Middle frontal gyrus (tissue), 1 donor: ENCODE data around the gene LETM1.

Source experiments
- DNase-seq: peaks from one replicate; pipeline ENCODE4 v3.0.0-alpha.2; 2015; ENCODE audit warnings: low spot score; ENCODE audit errors: extremely low spot score

Gene LETM1

DNA sequence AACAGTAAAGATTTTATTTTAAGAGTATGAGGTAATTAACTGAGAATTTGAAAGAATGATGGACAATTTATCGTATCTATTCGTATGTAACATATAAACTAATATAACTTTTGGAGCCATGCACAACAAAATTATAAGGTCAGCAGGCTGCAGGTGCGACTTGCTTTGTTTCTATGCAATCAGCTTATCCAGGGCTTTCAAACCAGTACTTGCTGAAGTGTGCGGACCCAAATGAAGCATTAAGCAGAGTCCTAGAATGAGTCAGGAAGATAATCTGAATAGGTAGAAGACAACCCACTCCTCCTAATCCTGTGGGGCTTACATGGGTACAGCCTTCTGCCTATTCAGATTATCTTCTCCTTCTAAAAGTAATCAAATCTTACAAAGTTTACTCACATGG, 17.3 kb upstream of the LETM1 start:
- no peak for DNase-seq

DNA sequence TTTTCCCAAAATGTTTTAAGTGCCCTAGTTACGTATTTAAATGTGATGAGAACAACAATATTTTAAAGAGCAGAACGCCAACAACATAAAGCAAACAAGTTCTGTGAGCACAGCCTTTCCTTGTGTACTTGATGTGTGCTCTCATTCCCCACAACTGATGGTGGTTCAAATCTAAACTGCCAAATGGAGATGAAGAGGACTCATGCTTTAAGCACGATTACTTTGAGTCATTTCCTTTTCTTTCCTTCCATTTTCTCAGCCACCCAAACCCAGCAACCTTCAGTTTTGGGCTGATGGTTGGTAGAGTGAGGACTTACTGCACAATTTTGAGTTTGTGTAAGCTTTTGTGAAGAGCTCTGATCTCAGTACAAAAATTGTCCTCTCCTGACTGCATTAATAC, 16.9 kb upstream of the LETM1 start:
- no peak for DNase-seq

DNA sequence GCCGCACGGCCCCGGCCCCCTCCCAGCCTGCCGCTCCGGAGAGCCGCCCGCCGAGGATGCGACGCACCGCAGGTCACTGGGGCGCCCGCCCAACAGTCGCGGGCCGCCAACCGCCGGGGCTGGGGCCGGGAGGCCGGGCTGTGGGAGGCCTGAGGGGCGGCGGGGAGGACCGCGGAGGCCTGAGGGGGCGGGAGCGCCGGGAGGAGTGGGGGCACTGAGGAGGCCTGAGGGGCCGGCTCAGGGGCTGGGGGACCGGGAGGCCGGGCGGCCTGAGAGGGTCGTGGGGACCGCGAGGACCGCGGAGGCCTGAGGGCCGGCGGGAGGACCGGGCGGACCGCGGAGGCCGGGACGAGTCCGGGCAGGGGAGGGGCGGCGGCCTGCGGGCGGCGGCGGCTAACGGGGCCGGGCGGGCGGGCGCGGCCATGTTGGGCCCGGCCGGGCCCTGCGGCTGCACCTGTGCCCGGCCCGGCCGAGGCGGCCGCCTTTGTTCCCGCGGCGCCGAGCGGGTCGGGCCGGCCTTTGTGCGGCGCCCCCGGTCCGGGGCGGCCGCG, 15.6 kb upstream of the LETM1 start:
- DNase-seq: no peak

DNA sequence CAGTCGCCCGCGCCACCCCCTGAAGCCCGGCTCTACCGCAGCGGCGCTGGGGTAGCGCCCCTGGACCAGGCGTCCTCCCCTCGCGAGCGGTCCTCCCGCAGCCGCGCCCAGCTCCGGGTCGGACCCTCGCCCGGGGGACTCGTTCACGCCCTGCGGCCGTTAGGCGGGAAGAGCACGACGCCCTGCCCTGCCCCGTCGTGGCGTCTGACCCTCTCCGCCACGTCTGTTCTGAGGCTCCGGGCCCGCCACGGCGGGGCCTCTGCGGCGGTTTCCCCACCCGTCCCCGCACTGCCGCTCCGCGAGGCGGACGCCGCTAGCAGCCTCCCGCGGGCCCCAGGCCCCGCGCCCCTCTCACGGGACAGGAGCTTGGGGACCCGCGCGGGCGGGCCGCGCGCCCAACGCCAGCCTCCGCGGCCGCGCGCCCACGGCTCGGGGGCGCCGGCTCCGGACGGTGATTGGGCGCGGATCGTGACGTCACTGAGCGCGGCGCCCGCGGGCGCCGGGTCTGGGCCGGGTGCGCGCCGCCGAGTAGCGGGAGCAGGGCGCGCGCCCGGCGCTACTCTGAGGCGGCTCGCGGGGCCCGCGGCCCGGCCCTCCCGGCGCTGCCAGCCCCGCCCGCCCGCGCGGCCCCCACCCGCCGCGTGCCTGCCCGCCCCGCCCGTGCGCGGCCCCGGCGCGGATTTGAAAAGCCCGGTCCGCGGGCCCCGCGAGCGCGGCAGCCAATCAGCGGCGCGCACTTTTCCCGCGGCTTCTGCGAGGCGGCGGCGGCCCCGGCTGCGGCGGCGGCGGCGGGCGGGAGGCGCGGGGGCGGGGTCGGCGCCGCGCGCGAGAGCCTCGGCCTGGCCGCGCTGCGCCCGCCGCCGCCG, 14.9 kb upstream of the LETM1 start, which contains the start of gene NSD2:
Gene NSD2 (plus strand): TSS at position 816 of the 866 bp plus-strand sequence. CDS start 29,262 bp downstream, outside the sequence.
- DNase-seq: peak; percentile 77

DNA sequence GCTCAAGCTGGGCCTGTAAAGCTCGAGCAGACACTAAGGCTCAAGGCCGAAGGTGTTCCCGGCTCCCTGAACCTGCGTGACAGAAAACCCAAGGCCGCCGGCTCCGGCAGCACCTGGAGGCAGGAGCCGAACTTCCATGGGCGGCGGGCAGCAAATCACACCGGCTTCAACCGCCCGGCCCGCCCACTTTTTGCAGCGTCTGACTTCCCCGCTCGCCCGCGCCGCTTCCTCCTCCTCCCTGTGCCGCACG, 14.3 kb upstream of the LETM1 start:
- peak; percentile 6 for DNase-seq

DNA sequence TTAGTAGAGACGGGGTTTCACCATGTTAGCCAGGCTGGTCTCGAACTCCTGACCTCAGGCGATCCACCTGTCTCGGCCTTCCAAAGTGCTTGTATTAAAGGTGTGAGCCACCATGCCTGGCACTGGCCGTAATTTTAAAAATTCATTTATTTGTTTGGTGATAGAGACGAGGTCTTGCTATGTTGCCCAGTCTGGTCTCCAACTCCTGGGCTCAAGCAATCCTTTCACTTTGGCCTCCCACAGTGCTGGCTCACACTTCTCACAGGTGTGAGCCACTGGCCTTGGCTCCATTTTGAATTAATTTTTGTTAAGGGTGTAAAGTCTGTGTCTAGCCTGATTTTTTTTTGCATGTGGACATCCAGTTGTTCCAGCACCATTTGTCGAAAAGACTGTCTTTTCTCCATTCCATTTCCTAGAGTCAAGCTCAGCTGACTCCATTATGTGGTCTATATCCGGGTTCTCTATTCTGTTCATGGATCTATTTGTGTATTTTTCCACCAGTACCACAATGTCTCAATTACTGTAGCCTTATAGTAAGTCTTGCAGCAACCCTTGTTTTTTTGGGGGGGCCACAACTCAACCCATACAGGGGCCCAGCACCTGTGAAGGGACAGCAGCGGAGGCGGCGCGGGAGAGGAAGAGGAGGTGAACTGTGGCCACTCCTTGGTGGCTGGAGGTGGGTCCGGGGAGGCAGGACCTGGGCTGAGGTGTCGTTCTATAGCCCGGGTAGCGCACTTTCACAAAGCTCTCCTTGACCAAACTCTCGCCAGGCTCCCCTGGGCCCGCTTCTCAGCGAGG, 13.8 kb upstream of the LETM1 start:
- no peak for DNase-seq

DNA sequence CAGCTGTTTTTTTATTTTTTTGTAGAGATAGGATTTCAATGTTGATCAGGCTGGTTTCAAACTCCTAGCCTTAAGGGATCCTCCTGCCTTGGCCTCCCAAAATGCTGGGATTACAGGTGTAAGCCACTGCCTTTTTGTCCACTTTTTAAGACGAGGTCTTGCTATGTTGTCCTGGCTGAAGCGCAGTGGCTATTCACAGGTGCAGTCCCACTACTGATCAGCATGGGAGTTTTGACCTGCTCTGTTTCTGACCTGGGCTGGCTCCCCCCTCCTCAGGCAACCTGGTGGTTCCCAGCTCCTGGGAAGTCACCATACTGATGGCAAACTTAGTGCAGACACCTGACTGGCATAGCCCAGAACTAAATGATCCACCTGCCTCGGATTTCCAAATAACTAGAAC, 13.0 kb upstream of the LETM1 start:
- DNase-seq: no peak

DNA sequence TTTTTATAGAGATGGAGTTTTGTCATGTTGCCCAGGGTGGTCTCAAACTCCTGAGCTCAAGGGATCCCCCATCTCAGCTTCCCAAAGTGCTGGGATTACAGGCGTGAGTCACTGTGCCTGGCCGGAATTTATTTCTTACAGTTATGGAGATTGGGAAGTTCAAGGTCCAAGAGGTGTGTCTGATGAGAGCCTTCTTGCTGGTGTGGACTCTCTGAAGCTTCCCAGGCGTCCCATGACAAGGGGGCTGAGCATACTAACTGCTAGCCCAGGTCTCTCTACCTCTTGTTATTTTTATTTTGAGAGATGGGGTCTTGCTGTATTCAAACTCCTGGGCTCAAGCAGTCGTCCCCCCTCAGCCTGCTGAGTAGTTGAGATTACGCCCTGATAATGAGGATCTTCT, 12.3 kb upstream of the LETM1 start:
- no peak for DNase-seq

DNA sequence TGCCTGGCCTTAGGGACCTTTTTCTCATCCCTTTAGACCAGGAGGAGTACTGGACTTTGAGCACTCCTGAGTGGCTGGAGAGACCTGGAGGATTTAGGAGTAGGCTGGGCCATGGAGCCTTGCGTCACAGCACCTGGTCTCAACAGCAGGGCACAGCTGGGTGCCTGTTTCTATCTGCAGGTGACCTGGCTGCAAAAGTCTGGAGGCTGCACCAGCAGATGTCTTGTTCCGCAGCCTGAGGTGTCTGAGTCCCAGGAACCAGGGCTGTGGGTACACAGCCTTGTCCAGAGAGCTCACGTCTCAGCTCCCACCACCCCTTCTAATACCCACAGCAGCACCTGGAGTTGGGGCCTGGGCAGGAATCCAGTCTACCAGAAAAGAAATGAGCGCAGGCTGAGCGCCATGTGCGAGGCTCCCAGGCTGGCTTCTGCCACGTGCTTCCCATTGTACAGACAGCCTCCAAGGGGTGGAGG, 10.3 kb upstream of the LETM1 start:
- no peak for DNase-seq

DNA sequence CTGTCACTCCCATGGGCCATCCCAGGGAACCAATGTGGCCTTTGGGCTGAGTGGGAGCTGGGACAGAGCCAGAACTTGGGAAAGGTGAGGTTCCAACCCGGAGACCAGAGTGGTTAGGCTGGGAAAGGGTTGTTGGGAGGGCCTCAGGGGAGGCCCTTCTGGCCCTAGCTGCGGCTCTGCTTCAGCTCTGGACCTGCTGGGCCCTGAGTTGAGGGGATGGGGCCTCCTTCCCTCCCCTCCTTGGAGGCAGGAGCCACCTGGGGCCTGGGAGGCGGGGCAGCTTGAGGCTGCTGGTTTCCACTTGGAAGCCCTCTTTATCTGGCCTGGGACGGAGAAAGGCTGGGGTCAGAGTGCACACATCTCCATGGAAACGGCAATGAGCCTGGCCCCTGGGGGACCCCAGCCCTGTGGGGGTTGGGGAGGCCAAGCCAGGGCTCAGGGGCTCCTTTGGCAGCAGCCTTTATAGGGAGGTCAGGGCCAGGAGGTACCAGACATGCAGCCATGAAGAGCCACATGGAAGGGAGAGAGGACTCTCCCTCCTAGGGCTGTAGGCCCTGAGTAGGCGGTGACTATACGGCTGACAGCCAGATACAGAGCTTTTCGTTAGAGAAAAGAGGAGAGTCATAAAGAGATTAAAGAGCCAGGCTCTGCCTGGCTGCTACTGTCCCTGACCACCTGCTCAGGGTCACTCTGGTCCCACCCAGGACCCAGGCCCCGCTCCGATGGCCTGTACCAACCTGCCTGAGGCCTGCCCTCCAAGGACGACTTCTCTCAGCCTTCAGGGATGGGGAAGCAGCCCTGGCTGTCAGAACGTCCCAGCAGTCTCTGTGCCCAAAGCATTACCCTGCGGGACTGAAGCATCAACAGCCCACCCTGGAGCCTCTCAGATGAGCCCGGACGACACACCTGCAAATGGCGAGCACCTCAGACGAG, 8.4 kb upstream of the LETM1 start:
- no peak for DNase-seq

DNA sequence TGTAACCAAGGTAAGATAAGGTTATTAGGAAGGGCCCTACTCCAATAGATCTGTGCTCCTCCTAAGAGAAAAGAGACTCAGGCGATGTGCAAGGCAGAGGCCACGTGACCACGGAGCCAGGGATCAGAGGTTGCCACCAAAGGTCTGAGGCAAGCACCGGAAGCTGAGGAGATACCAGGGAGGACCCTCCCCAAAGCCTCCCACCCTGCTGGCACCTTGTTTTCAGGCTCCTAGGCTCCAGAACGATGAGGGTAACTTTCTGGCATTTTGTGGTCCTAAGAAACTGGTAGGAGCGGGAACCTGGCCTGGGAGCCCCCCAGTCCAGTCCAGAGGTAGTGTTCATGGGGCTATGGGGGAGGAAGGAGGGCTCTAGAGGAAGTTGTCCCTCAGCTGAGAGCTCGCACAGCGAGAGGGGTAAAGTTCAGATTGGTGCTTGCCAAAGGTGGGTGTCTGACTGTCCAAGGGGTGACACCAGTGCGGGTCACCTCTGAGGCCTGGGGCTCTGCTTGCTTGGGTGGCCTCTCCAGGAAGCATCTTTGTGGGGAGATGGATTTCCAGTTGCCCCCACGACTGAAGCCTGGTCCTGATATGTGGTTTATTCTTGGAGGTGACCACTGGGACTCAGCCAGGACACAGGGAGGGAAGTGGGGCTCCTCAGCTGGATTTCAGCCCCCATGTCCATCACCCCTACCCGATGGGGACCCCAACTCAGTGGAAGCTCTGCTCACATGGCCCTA, 7.5 kb upstream of the LETM1 start:
- DNase-seq: no peak

DNA sequence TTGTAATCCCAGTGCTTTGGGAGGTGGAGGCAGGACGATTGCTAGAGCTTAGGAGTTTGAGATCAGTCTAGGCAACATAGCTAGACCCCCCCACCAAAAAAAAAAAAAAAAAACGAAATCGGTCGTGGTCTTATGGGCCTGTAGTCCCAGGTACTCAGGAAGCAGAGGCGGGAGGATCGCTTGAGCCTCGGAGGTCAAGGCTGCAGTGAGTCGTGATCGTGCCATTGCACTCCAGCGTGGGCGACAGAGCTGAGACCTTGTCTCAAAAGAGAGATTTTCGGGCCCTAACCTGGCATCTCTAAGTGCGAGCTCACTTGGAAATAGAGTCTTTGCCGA, 7.0 kb upstream of the LETM1 start:
- no peak for DNase-seq

DNA sequence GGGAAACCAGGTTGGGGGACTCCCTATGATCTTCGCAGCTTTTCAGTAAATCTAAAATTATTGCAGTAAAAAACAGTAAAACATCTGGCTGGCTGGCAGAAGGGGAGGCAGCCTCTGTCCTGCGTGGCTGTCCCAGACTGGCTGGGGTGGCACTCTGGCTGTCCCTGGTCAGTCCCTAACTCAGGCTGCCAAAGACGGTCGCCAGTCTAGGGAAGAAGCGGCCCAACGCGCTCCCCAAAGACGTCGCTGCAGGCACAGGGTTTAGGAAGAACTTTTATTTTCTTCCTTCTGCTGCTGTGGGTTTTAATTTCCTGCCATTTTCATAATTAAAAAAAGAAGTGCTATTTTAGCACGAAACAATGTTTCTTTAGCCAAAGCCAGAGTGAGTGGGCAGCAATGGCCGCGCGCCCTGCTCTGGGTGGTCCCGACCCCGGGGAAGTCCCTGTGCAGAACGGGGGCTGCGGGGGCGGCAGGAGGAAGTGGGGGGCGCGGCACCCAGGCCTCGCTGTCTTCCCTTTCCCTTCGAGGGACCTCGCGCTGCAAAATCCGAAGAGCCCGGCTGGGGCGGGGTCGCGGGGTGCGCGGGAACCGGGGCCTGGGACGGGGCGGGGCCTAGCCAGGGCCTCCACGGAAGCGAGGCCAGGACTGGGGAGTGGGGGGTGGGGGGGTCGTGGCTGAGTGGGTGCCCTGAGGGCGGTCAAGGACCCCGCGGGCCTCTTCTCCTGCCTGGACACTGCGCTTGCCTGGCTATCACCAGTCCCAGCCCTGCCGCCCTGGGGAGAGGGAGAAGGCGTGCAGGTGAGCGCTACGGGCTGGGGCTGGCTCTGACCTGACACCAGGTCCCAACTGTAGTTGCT, 6.3 kb upstream of the LETM1 start:
- DNase-seq: no peak

DNA sequence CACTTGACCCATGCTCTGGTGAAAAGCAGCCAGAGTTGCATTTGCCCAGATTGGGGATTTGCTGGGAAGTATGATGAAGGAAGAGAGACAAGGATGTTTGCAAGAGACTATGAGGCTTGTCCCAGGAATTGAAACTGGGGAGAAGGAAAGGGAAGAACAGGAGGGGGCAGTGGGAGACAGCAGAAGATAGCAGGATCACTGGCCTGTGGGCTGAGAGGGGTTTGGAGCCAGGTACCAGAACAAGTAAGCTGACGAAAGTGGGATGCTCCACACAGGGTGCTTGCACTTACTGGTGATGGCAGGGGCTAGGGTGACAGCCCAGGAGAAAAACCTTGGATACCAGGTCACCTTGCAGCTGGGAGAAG, 3.4 kb upstream of the LETM1 start:
- DNase-seq: no peak

DNA sequence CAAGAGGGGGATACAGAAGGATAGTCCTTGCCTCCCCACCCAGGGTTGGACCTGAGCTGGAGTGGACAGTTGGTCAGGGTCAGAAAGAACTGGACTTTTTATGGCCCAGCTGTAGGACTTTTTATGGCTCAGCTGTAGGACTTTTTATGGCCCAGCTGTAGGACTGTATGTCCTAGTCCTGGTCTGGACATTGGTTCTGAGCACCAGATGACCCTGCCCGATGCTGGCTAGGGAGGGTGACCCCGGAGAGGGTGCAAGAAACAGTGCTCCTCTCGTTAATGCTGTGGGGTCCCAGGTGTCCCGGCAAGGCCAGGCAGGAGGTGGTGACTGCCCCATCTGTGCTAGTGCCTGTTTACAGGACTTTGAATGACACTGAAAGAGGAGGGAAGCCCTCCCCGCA, 2.0 kb upstream of the LETM1 start:
- DNase-seq: no peak

DNA sequence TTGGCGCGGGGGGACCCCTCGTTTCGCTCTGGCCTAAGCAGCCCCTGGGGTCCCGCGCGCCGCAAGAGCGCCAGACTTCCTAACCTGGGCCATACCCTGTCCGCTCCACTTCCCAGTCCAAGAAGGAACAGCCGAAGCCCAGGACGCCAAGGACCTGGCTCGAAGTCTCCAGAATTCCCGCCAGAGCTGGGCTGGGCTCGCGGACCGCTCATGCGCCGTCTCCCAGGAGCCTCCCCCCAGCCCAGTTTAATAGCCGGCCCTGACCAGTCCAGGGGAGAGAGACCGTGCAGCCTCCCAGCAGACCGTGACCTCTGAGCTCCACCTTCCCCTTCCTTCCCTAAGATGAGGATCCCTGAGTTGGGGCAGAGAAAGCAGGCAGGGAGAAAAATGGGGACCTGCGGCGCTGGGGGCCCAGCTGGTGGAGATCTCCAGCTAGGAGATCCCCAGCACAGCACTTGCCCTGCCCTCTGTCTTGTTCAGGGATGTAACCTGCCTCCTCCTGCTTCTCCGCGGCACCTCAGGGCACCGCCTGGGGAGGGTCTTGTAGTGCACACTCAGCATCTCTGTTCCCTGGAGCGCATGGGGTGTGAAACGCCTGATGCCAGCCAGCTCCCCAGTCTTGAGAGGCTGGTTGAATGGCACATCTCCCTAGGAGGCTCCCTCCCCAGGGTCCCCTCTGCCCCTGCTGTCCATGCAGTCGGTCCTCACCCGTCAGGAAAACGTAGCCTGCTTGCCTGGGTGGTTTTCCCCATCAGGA, 1.2 kb upstream of the LETM1 start:
- no peak for DNase-seq

DNA sequence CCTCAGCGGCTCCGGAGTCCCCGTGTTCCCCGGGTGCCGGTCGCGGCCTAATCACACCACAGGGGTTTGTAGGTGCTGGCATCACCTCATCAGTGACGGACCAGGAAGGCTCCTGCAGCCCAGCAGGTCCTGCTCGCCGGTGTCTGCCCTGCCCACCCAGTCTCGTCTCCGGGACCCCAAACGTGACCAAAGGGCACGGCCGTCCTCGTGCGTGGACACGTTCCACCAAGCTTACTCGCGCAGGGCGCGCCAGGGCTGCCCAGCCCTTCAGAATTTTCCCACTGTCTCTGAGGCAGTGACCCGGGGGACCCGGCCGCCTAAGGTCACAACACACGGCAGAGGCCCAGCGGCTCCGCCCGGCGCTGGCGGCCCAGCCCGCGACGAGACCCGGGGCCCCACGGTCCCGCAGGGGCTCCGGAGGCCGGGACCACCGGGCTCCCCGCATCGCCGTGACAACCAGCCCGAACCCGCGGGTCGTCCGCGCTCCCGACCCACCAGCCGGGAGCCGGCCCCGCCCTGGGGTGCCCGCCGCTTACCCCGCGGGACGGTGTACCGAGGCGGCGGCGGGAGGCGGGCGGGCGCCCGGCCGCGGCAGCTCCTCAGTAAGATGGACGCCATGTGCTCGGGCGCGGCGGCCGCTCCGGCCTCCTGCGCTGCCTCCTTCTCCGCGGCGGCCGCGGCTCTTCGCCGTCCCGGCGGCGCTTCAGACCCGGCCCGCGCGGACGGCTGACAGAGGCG, 454 bp downstream of the LETM1 start:
- DNase-seq: no peak

DNA sequence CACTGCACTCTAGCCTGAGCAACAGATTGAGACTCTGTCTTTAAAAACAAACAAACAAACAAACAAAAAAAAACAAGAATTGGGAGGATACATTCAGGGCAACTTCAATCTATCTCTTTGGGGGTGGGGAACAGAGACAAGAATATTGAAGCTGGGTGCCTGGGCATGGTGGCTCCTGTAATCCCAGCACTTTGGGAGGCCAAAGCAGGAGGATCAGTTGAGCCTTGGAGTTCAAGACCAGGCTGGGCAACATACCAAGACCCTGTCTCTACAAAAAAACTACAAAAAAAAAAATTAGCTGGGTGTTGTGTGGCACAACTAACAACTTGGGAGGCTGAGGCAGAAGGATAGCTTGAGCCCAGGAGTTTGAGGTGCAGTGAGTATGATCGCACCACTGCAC, 1.2 kb downstream of the LETM1 start:
- DNase-seq: no peak
